ENCODE data around the gene QKI.

QKI gene

DNA sequence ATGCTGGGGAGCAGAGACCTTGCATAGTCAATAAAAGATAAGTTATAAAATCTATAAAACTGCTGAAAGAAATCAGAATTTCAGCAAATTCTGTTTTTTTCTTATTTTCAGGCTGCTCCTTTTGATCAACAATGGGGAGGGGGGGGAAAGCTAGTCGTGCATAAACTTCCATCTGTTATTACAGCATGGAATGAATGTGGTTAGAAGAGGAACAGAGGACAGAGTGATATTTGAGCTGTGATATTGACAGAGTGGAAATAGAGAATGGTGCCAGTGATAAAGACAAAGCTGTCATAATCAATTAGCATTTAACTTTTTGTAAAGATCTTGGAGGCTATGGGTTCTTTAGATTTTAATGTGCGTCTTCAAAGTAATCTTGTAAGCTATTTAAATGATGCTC, 43.4 kb upstream of the QKI start:
- DNase-seq (no peak), ATAC-seq (ENCODE audit: insufficient read depth, low read depth) (no peak)
- Histone ChIP-seq H4K20me1 (ENCODE audit: insufficient read depth, low read length) (no peaks in the 10 kb centered on the region), H3K4me3 (ENCODE audit: low read depth in 1 of 2, low read length in 2 of 2) (no peak overlapping the region), H2AFZ (ENCODE audit: low read depth, low read length) (no peak overlapping the region), H3K79me2 (ENCODE audit: insufficient read depth, low read length) (no peaks in the 10 kb centered on the region), H3K27ac (ENCODE audit: low read length) (no peak overlapping the region), H3K27me3 (ENCODE audit: insufficient read depth, low read length, poor library complexity) (no peaks in the 10 kb centered on the region), H3K9ac (ENCODE audit: low read depth, low read length) (no peak overlapping the region), H3K36me3 (ENCODE audit: insufficient read depth, low read length) (no peaks in the 10 kb centered on the region), H3K9me3 (ENCODE audit: insufficient read depth, low read length, severe bottlenecking) (no peaks in the 10 kb centered on the region), H3K4me2 (ENCODE audit: insufficient read depth, low read length) (no peak overlapping the region), H3K4me1 (ENCODE audit: insufficient read depth, low read length) (no peaks in the 10 kb centered on the region)
- TF ChIP-seq EZH2 (IDR thresholded peaks at IDR 0.05; ENCODE audit: borderline replicate concordance, low read depth, low read length, severe bottlenecking), result no peak

DNA sequence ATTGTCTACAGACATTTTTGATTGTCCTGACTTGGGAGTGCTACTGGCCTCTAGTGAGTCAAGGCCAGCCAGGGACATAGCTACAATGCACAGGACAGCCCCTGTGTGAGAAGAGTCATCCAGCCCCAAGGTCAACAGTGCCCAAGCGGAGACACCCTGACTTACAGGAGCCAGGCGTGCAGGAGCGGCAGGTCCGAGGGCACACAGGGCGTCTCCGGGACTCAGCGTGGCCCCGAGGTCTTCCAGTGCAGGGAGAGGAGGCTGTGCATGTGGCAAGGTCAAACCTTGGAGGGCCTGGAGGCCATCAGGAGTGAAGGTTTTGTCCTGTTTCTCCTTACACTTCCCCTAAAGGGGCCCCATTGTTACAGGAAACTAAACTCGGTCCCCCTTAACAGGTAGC, 41.3 kb upstream of the QKI start:
- ATAC-seq (ENCODE audit: insufficient read depth, low read depth) (no peak), DNase-seq (no peak)
- Histone ChIP-seq H3K4me2 (ENCODE audit: insufficient read depth, low read length) (no peak overlapping the region), H3K9ac (ENCODE audit: low read depth, low read length) (no peak overlapping the region), H4K20me1 (ENCODE audit: insufficient read depth, low read length) (no peaks in the 10 kb centered on the region), H3K9me3 (ENCODE audit: insufficient read depth, low read length, severe bottlenecking) (peaks cover 3% of the 10 kb centered on the region), H2AFZ (ENCODE audit: low read depth, low read length) (no peak overlapping the region), H3K27ac (ENCODE audit: low read length) (no peak overlapping the region), H3K4me3 (ENCODE audit: low read depth in 1 of 2, low read length in 2 of 2) (no peak overlapping the region), H3K36me3 (ENCODE audit: insufficient read depth, low read length) (no peaks in the 10 kb centered on the region), H3K4me1 (ENCODE audit: insufficient read depth, low read length) (no peaks in the 10 kb centered on the region), H3K79me2 (ENCODE audit: insufficient read depth, low read length) (no peaks in the 10 kb centered on the region), H3K27me3 (ENCODE audit: insufficient read depth, low read length, poor library complexity) (no peaks in the 10 kb centered on the region)
- TF ChIP-seq EZH2 (IDR thresholded peaks at IDR 0.05; ENCODE audit: borderline replicate concordance, low read depth, low read length, severe bottlenecking), result no peak
- TF ChIP-seq, protein P1, sequence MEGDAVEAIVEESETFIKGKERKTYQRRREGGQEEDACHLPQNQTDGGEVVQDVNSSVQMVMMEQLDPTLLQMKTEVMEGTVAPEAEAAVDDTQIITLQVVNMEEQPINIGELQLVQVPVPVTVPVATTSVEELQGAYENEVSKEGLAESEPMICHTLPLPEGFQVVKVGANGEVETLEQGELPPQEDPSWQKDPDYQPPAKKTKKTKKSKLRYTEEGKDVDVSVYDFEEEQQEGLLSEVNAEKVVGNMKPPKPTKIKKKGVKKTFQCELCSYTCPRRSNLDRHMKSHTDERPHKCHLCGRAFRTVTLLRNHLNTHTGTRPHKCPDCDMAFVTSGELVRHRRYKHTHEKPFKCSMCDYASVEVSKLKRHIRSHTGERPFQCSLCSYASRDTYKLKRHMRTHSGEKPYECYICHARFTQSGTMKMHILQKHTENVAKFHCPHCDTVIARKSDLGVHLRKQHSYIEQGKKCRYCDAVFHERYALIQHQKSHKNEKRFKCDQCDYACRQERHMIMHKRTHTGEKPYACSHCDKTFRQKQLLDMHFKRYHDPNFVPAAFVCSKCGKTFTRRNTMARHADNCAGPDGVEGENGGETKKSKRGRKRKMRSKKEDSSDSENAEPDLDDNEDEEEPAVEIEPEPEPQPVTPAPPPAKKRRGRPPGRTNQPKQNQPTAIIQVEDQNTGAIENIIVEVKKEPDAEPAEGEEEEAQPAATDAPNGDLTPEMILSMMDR (IDR thresholded peaks at IDR 0.05; ENCODE audit: borderline replicate concordance, extremely low read depth, low read length, poor library complexity, severe bottlenecking), result no peak

DNA sequence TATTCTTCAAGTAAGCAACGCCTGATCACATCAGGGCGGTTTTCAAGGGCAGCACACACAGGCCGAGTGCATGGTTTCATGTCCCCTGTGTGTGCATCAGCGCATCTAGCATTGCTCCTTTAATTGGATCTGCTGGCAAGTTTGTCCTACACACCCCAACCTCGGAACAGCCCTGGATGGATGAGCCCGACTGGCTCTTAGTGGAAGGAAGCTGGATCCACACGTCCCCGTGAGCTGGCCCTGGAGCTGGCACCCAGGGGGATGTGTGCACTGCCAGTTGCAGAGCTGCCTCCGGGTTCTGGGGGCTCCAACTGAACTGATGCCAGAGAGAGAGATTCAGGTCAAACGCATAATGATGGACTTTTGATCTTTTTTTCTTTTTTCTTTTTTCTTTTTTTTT, 39.2 kb upstream of the QKI start:
- no peak for TF ChIP-seq EZH2 (IDR thresholded peaks at IDR 0.05; ENCODE audit: borderline replicate concordance, low read depth, low read length, severe bottlenecking)
- Histone ChIP-seq H3K27ac (ENCODE audit: low read length) (no peak overlapping the region), H3K36me3 (ENCODE audit: insufficient read depth, low read length) (no peaks in the 10 kb centered on the region), H3K4me1 (ENCODE audit: insufficient read depth, low read length) (no peaks in the 10 kb centered on the region), H3K27me3 (ENCODE audit: insufficient read depth, low read length, poor library complexity) (no peaks in the 10 kb centered on the region), H3K4me3 (ENCODE audit: low read depth in 1 of 2, low read length in 2 of 2) (no peak overlapping the region), H2AFZ (ENCODE audit: low read depth, low read length) (no peak overlapping the region), H3K9ac (ENCODE audit: low read depth, low read length) (no peak overlapping the region), H3K4me2 (ENCODE audit: insufficient read depth, low read length) (no peak overlapping the region), H3K9me3 (ENCODE audit: insufficient read depth, low read length, severe bottlenecking) (peaks cover 3% of the 10 kb centered on the region), H4K20me1 (ENCODE audit: insufficient read depth, low read length) (no peaks in the 10 kb centered on the region), H3K79me2 (ENCODE audit: insufficient read depth, low read length) (no peaks in the 10 kb centered on the region)
- ATAC-seq (ENCODE audit: insufficient read depth, low read depth) (no peak), DNase-seq (no peak)

DNA sequence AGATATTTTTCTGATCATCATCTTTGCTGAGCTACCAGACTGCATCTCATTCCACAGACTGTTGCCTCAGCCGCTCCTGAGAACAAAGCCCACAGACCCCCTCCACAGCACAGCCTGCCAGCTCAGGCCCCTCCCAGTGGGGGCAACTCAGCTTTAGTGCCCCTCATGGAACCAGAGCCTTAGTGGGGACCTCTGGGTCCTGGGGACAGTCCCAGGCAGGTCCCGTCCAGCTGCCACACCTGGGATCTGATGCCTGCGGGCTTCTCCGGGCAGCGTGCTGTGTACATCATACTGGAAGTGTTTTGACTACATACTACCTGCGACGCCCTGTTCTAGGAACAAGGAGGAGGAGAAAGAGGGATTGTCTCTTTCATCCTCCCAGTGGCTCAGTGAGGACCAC, 38.3 kb upstream of the QKI start:
- H3K4me1 ChIP-seq (ENCODE audit: insufficient read depth, low read length), result no peaks in the 10 kb centered on the region
- no peak for ATAC-seq (ENCODE audit: insufficient read depth, low read depth)
- H3K4me2 ChIP-seq (ENCODE audit: insufficient read depth, low read length), result no peak overlapping the region
- H3K27ac ChIP-seq (ENCODE audit: low read length), result no peak overlapping the region
- no peaks in the 10 kb centered on the region for H3K36me3 ChIP-seq (ENCODE audit: insufficient read depth, low read length)
- no peak overlapping the region for H3K9ac ChIP-seq (ENCODE audit: low read depth, low read length)
- H3K4me3 ChIP-seq (ENCODE audit: low read depth in 1 of 2, low read length in 2 of 2), result no peak overlapping the region
- no peak overlapping the region for H2AFZ ChIP-seq (ENCODE audit: low read depth, low read length)
- no peaks in the 10 kb centered on the region for H3K27me3 ChIP-seq (ENCODE audit: insufficient read depth, low read length, poor library complexity)
- no peaks in the 10 kb centered on the region for H3K79me2 ChIP-seq (ENCODE audit: insufficient read depth, low read length)
- TF ChIP-seq EZH2 (IDR thresholded peaks at IDR 0.05; ENCODE audit: borderline replicate concordance, low read depth, low read length, severe bottlenecking), result no peak
- TF ChIP-seq, protein P1 (IDR thresholded peaks at IDR 0.05; ENCODE audit: borderline replicate concordance, extremely low read depth, low read length, poor library complexity, severe bottlenecking), result no peak
- no peaks in the 10 kb centered on the region for H4K20me1 ChIP-seq (ENCODE audit: insufficient read depth, low read length)
- H3K9me3 ChIP-seq (ENCODE audit: insufficient read depth, low read length, severe bottlenecking), result peaks cover 3% of the 10 kb centered on the region
- DNase-seq, result no peak

Measured in DND-41 (cell line).